ENCODE data around the gene BLVRA.

GRCh38 chr7:43716598-43716997, 41.9 kb upstream of the BLVRA start:
- no peak for TF ChIP-seq CTCF (IDR thresholded peaks at IDR 0.05)
- no peak for TF ChIP-seq POLR2A (IDR thresholded peaks at IDR 0.05)
